Measurements from ENCODE around the gene ZFPM1.

The ZFPM1 gene

GRCh38 chr16:88451586-88452481, 1.2 kb upstream of the ZFPM1 start:
- no peak for DNase-seq (ENCODE audit: low read depth)

GRCh38 chr16:88452482-88453216, 431 bp upstream of the ZFPM1 start:
- peak; percentile 80 for DNase-seq (ENCODE audit: low read depth)

DNA sequence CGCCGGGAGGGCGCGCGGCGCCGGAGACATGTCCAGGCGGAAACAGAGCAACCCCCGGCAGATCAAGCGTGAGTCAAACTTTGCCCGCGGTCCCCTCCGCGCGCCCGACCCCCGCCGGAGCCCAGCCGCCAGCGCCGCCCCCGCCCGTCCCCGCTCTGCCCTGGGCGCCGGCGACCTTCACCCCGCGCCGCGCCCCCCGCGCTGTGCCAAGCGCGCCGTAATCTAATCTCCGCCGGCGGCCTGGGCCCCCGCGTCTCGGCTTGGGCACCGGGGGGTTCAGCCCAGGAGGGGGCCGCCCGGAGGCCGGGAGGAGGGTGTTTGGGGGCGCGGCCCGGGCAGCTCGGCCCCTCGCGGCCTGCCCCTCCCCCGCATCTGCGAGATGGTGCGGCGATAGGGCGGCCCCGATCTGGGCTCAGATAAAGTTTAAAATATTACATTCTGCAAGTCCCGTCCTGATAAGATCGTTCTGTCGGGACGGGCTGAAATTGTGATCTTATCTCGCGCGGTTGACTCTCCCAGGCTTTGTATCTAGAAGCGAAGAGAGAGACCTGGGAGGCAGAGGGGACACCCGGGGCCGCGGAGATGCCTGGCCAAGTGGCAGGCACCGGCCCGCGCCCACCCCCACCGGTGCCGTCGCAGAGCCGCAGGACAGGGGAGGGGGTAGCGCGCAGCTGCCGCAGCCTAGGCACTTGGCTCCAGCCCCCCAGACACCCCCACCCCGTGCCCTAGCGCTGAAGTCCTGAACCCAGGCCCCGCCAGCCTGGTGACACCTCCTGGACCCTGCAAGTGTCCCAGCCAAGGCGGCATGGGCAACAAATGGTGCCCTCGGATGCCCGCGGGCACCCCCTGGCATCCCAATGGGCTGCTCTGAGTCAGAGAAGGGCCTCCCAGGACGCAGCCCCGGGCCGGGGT, 787 bp downstream of the ZFPM1 start:
- DNase-seq (ENCODE audit: low read depth), result no peak

DNA sequence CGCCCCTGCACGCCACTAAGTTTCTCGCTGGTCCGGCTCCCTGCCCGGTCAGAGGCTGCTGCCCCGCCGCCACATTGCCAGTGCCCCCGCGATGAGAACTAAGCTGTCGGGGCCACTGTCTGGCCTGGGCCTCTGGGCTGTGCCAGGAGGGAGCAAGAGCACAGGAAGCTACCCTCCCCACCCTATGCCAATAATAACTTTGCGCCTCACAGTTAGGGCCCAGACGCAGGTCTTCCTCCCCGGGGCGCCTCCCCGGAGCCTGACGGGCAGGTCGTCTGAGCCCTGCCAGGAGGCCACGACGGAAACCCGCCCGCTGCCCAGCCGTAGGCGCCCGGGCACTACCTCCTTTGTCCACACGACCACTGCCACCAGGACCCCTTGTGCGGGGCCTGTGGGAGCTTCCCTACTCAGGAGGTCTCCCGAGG, 1.5 kb downstream of the ZFPM1 start:
- no peak for DNase-seq (ENCODE audit: low read depth)

DNA sequence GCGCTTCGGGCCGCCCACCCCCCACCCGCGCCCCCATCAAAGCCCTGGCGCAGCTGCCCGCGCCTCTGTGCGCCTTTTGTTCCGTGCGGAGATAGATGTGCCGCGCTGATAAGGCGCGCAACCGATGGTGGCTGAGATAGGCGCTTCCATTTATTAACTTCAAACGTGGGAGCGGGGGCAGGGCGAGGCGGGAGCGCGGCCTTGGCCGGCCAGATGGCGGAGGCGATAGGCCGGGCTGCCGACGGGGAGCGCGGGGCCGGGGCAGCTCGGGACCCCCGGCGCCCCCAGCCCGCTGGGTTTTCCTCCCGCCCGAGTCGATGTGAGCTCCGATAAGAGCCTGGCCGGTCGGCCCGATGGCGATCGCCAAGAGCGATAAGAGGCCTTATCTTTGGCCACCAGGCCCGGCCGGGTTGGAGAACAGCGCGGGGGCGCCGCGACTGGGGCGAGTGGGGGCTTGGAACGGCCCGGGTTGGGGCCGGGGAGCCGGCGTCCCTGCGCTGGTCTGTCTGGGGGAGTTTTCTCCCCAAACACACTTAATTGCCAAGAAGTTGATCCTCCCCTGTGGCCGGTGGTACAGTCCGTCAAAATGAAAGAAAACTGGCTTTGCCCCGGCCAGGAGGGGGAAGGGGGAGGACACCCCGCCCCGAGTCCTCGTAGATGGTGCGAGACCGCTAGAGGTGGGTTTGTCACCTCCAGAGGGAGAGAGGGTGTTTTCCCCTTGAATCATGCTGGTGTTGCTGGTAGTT, 2.7 kb downstream of the ZFPM1 start:
- DNase-seq (ENCODE audit: low read depth), result no peak

DNA sequence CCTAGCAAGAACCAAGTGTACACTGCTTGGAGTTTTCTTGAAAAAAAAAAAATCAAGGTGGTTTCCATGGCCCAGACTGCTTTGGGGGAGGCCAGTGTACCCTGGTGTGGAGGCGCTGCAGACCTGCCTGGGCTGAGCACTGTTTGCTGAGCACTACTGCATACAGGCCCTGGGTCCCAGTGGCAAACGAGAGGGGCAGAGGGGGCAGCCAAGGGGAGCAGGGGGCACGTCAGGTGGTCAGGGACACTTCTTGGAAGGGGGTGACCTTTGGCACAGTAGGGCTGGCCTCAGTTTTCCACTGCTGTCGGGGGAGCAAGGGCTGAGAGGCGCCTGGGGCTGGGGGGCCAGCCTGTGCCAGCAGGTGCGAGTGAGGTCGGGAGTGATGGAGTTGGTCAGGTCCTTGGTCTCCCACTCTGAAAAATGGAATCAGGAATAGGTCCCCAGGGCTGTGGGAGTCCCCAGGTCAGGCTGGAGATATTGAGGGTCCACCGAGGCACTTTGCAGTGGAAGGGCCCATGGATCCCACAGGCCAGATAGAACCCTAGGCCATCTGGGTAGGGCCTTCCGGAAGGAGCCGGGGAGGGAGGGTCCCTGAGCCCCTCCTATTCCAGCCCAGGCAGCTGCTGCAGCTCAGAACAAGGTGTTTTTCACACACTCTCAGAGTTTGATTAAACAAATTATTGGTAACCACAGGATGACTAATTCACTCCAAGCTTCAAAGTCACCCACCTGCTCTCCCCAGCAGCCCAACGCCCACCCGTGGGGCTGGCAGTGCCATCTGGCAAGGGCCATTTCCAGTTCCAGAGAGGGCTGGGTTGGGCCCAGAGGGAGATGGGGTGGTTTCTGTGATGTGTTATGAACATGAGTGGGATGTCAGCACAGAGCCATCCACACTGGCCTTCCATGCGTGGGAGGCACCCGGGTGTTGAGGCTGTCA, 3.5 kb downstream of the ZFPM1 start:
- DNase-seq (ENCODE audit: low read depth), result no peak

- no peak for DNase-seq (ENCODE audit: low read depth)
Observed at GRCh38 chr16:88458039-88458772, 5.1 kb downstream of the ZFPM1 start.

GRCh38 chr16:88458773-88459235, 5.7 kb downstream of the ZFPM1 start:
- DNase-seq (ENCODE audit: low read depth), result no peak

GRCh38 chr16:88459366-88460073, 6.4 kb downstream of the ZFPM1 start:
- DNase-seq (ENCODE audit: low read depth), result no peak

GRCh38 chr16:88460496-88461330, 7.6 kb downstream of the ZFPM1 start:
- DNase-seq (ENCODE audit: low read depth), result no peak

DNA sequence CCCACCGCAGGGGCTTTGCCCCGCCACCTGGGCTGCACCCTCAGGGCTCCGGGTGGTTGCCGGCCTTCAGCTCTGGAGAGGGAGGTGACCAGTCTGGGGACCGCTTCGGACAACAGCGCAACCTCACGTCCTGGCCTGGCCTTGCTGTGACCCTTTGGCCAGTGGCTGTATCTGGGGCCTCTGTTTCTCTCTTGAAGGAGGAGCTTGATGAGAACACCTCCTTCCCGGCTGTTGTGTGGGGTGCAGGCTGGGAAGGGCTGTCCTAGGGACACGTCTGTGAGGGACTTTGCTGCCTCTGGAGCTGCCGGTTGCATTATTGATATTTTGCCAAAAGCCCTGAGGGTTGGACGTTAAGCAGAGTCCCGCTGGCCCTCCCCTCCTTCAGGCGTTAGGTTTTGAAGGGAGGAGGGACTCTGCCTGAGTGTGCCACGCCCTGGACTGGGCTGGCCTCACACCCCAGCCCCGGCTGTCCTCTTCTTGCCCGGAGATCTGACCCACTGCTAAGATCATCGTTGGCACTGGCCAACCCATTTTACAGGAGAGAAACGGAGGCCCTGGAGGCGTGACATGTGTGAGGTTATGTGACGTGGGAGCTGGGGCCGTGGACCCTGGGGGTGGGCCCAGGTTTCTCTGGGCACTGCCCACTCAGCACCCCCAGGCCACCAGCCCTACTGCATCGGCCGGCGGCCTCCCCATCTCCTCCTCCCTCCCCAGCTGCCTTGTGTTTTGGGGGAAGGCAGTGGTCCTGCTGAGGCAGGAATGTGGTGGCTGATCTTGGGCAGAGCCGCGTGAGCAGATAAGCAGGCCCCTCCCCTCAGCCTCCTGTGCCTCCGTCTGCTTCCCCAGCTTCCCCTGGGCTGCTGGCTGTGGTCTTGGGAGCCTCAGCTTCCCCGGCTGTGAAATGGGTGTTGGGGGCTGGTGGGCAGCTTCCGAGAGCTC, 8.5 kb downstream of the ZFPM1 start:
- no peak for DNase-seq (ENCODE audit: low read depth)

GRCh38 chr16:88462396-88462795, 9.3 kb downstream of the ZFPM1 start:
- no peak for DNase-seq (ENCODE audit: low read depth)

DNA sequence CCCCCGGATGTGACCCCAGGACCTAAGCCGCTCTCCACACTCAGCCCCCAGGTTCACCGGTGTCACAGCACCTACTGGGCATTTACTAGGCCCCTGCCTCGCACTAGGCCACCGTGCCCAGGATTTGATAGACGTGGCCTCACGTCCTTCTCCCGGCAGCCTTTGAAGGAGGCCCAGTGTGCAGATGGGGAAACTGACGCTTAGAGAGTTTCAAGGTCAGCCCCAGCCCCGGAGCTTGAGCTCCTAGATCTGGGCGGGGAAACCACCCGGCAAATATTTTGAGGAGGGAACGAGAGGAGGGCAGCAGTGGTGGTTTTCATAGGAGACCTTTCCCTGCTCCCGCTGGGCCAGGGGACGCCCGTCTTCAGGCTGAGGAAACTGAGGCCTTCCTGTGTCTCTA, 10.3 kb downstream of the ZFPM1 start:
- no peak for DNase-seq (ENCODE audit: low read depth)

GRCh38 chr16:88464447-88465318, 11.6 kb downstream of the ZFPM1 start:
- DNase-seq (ENCODE audit: low read depth), result no peak

DNA sequence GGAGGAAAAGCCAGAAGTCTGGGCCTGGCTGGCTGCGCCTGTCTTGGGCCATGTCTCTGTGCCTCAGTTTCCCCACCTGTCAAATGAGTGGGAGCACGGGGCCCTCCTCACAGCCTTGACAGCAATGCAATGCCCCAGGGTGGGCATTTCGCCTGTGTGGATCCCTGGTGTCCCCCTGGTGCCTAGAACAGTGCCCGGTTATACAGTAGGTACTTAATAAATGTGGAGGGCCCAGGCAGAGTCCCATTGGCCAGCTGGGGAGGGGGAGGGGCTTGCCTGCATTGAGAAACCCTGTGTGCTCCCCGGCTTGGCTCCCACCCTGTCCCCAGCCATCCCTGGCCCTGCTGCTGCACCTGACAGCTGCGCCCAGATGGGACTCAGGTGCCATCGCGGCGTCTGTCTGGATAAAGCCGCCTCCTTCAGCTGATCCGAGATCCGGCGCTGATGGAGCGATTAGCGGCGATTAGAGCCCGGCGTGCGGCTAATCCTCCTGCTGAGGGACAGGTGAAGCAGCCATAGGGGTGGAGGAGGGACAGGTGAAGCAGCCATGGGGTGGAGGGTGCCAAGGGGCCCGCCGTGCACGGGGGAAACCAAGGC, 12.4 kb downstream of the ZFPM1 start:
- DNase-seq (ENCODE audit: low read depth), result no peak

Measured in HS-27A (cell line).